Breast epithelium (tissue), 4 donors: Measurements from ENCODE around the gene DNAAF3. TPM values are rescaled to one million over a fixed set of nuclear protein-coding genes. Genes with fewer than 3 reads are reported as not detected.
A peak's percentile ranks its signal among the peaks of the same experiment; 100 is the strongest.

Experiments
- DNase-seq, 2 donors: peaks; one replicate each; pipeline ENCODE4 v3.0.0-alpha.2; 2019; ENCODE audit warnings: low spot score in 2 of 2
- H3K27ac ChIP-seq, 2 donors: fragments of 200-600 bp; sonication (generic) in 1 of 2; one replicate each; pipeline ENCODE4 v1.5.1; 2016 to 2019; ENCODE audit warnings: mild to moderate bottlenecking in 1 of 2
- H3K27me3 ChIP-seq, 2 donors: fragments of 200-600 bp; sonication (generic) in 1 of 2; one replicate each; pipeline versions ENCODE4 v1.5.1 to v1.6.0; 2017 to 2019; ENCODE audit warnings: control low read depth in 1 of 2, mild to moderate bottlenecking in 1 of 2
- H3K36me3 ChIP-seq: fragments of 200-600 bp; one replicate; pipeline ENCODE4 v1.5.1; 2019
- H3K4me1 ChIP-seq, 2 donors: fragments of 200-600 bp; sonication (generic); one replicate each; pipeline ENCODE4 v1.5.1; 2016 to 2019; ENCODE audit warnings: control low read depth in 1 of 2
- H3K4me3 ChIP-seq, 3 donors: fragments of 200-600 bp; sonication (generic); 1 replicate in 2 of 3; 2 replicates in 1 of 3; pipeline ENCODE4 v1.5.1; 2016 to 2019; ENCODE audit warnings: mild to moderate bottlenecking in 3 of 3, moderate library complexity in 2 of 3
- H3K9me3 ChIP-seq, 2 donors: fragments of 200-600 bp; sonication (generic) in 1 of 2; one replicate each; pipeline ENCODE4 v1.5.1; 2016 to 2019; ENCODE audit warnings: control low read depth in 1 of 2
- CTCF ChIP-seq, 3 donors: fragments of 450-650 bp; IDR thresholded peaks; one replicate each; pipeline ENCODE4 v1.5.1; 2016 to 2017; ENCODE audit warnings: antibody characterized with exemption in 3 of 3, mild to moderate bottlenecking in 3 of 3, moderate library complexity in 3 of 3
- POLR2A ChIP-seq: fragments of 450-650 bp; IDR thresholded peaks from one replicate; pipeline ENCODE4 v1.6.1; 2016; ENCODE audit warnings: antibody characterized with exemption, mild to moderate bottlenecking, moderate library complexity
- POLR2AphosphoS5 ChIP-seq, 3 donors: sonication (generic); formaldehyde crosslinking; IDR thresholded peaks; one replicate each; pipeline ENCODE4 v1.6.1; 2017; ENCODE audit warnings: antibody characterized with exemption in 3 of 3
- intact Hi-C: fragments of 100-400 bp; cut with DNase I; formaldehyde crosslinking; loops from one replicate; pipeline ENCODE4 v1.15.1; 2023; ENCODE audit warnings: low total_unique reads
- total RNA-seq, 3 donors: library from RNA; depleted of rRNA; stranded (reverse); fragments of >200 nt; gene quantifications; one replicate each; pipeline ENCODE4 v1.1.0, GENCODE V29; 2016

The DNAAF3 gene
- total RNA-seq, 3 donors from 2014 or later = 4.7 to 4.9 TPM; not detected in 1

DNA sequence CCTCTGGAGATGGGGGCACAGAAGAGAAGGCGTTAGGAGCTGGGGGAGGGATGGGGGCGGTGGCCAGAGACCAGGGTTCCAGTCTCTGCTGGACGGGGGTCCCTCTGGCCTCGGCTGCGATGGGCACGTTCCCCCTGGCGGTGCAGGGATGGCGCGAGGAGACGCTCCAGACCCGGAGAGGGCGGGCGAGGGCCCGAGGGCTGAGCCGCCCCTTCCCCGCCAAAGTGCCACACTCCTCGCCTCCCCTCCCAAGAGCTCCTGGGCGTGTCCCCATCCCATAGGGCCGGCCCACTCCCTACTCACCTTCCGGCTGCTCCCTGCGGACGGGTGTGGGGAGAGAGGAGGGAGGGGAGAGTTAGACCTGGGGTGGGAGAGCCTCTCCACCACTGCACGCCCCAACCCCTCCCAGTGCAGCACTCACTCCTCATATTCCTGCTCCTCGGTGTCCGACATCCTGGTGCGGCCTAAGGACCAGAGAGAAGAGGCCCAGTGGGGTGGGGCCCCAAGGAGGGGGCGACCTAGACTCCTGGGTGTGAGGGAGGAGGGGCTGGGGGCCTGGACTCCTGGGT is 19.6 kb downstream of the DNAAF3 start:
- H3K4me1 ChIP-seq = no peaks in the 10 kb centered on the region
- peak overlapping the region in 2 of 3 donors; percentile 37 to 64 for H3K4me3 ChIP-seq
- peaks cover 7 to 84% of the 10 kb centered on the region in 2 donors for H3K27me3 ChIP-seq
- no peak for DNase-seq
- intact Hi-C loops = loop anchor here (5.0 kb wide), 1 partner anchor 96 kb away; no protein-coding TSS in a partner anchor
- TF ChIP-seq POLR2AphosphoS5 (IDR thresholded peaks at IDR 0.05) (no peak), POLR2A (no peak), CTCF (IDR thresholded peaks at IDR 0.05) (no peak)
- H3K27ac ChIP-seq = no peak overlapping the region
- no peaks in the 10 kb centered on the region for H3K9me3 ChIP-seq
- no peaks in the 10 kb centered on the region for H3K36me3 ChIP-seq

DNA sequence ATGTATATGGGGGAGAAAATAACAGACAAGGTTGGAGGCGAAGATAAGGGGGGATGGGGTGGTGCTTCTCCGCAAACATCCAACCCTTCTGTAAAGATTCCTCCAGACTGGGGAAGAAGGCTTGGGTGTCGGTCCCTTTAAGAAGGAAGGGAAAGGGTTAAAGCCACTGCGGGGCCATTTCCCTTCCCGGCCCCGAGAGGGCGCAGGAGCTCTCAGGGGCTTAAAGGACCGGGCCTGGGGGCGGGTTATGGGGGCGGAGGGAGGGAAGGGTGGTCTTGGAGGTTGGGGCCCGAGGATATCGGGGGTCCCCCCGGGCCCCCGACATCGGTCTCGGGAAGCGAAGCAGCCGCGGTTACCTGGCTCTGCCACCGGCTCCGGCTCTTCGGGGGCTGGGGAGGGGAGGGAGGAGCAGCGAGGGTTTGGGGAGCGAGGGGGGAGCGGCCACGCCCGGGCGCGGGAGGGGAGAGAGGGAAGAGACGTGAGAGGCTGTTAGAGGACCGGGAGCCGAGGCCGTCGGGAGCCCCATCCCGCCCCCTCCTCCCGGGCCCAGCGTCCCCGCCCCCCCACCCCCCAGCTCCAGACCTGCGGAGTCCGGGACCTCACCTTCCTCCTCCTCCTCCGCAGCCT is 20.2 kb downstream of the DNAAF3 start:
- H3K36me3 ChIP-seq = no peaks in the 10 kb centered on the region
- DNase-seq = no peak
- intact Hi-C loops = loop anchor here (5.0 kb wide), 1 partner anchor 96 kb away; no protein-coding TSS in a partner anchor
- no peak overlapping the region for H3K27ac ChIP-seq
- no peaks in the 10 kb centered on the region for H3K4me1 ChIP-seq
- H3K4me3 ChIP-seq = peak overlapping the region in 2 of 3 donors; percentile 37 to 64
- H3K27me3 ChIP-seq = peaks cover 7 to 82% of the 10 kb centered on the region in 2 donors
- TF ChIP-seq POLR2AphosphoS5 (IDR thresholded peaks at IDR 0.05) (no peak), POLR2A (no peak), CTCF (IDR thresholded peaks at IDR 0.05) (no peak)
- no peaks in the 10 kb centered on the region for H3K9me3 ChIP-seq

DNA sequence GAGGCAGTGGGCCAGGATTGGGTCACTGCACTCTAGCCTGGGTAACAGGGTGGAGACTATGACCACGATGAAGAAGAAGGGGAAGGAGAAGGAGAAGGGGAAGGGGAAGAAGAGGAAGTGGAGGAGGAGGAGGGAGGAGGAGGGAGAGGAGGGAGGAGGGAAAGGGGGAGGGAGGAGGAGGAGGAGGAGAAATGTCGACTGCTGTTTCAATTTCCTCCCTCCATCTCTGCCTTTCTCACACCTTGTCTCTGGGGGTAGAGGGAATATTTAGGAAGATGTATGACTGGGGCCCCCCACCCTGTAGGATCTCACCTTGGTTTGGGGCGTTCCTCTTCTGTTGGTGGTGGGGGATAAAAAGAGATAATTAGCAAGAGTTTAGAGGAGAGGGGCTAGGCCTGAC is 21.2 kb downstream of the DNAAF3 start:
- H3K4me1 ChIP-seq = no peaks in the 10 kb centered on the region
- TF ChIP-seq POLR2A (no peak), POLR2AphosphoS5 (IDR thresholded peaks at IDR 0.05) (no peak)
- no peaks in the 10 kb centered on the region for H3K9me3 ChIP-seq
- no peaks in the 10 kb centered on the region for H3K36me3 ChIP-seq
- no peak overlapping the region for H3K4me3 ChIP-seq
- intact Hi-C loops = loop anchor here (5.0 kb wide), 1 partner anchor 97 kb away; no protein-coding TSS in a partner anchor
- peaks cover 7 to 87% of the 10 kb centered on the region in 2 donors for H3K27me3 ChIP-seq
- no peak for DNase-seq
- no peak overlapping the region for H3K27ac ChIP-seq

GRCh38 chr19:55141696-55142095 is 24.7 kb downstream of the DNAAF3 start:
- no peak for TF ChIP-seq POLR2AphosphoS5 (IDR thresholded peaks at IDR 0.05)
- no peak for TF ChIP-seq CTCF (IDR thresholded peaks at IDR 0.05)
- no peak for TF ChIP-seq POLR2A
- H3K9me3 ChIP-seq = no peaks in the 10 kb centered on the region
- no peaks in the 10 kb centered on the region for H3K4me1 ChIP-seq
- no peak overlapping the region for H3K27ac ChIP-seq
- no peak for DNase-seq
- peaks cover 7 to 66% of the 10 kb centered on the region in 2 donors for H3K27me3 ChIP-seq
- no peaks in the 10 kb centered on the region for H3K36me3 ChIP-seq
- intact Hi-C loops = no loop called here
- no peak overlapping the region for H3K4me3 ChIP-seq

- peaks cover 0 to 51% of the 10 kb centered on the region in 2 donors for H3K27me3 ChIP-seq
Observed at GRCh38 chr19:55137915-55138314, 28.5 kb downstream of the DNAAF3 start.

More at GRCh38 chr19:55137915-55138314, 28.5 kb downstream of the DNAAF3 start:
- no peaks in the 10 kb centered on the region for H3K9me3 ChIP-seq
- TF ChIP-seq POLR2AphosphoS5 (IDR thresholded peaks at IDR 0.05) (no peak), POLR2A (no peak), CTCF (IDR thresholded peaks at IDR 0.05) (no peak)
- intact Hi-C loops = no loop called here
- H3K27ac ChIP-seq = no peak overlapping the region
- no peak overlapping the region for H3K4me3 ChIP-seq
- no peaks in the 10 kb centered on the region for H3K36me3 ChIP-seq
- DNase-seq = no peak
- H3K4me1 ChIP-seq = no peaks in the 10 kb centered on the region
